CD14-positive monocyte (primary cell): ENCODE results near the gene PSMD14. TPM values are rescaled to one million over a fixed set of nuclear protein-coding genes. Genes with fewer than 3 reads are reported as not detected.

Experiments
- DNase-seq, 3 donors: peaks; one replicate each; pipeline ENCODE4 v3.0.0-alpha.2; 2011 to 2022
- H2AFZ ChIP-seq: 2 replicates; pipeline ENCODE4 v1.6.0; 2012; ENCODE audit warnings: mild to moderate bottlenecking, low read depth, low read length, inconsistent platforms; ENCODE audit not compliant: insufficient read depth, poor library complexity, severe bottlenecking
- H3K27ac ChIP-seq, 2 donors: 1 replicate in 1 of 2; 2 replicates in 1 of 2; pipeline ENCODE4 v1.5.1; 2012 to 2013; ENCODE audit warnings: low read length in 2 of 2, control low read depth in 1 of 2, inconsistent platforms in 1 of 2, low read depth in 1 of 2, mild to moderate bottlenecking in 1 of 2
- H3K27me3 ChIP-seq, 2 donors: one replicate each; pipeline versions ENCODE4 v1.6.0 to v1.6.1; 2011 to 2013; ENCODE audit warnings: low read length in 2 of 2; ENCODE audit not compliant: control insufficient read depth in 2 of 2, insufficient read depth in 2 of 2
- H3K36me3 ChIP-seq, 2 donors: replicated peaks in 1 of 2; 1 replicate in 1 of 2; 2 replicates in 1 of 2; pipeline versions ENCODE4 v1.5.1 to v1.6.1; 2012 to 2013; ENCODE audit warnings: low read length in 2 of 2, control low read depth in 1 of 2, inconsistent platforms in 1 of 2, mild to moderate bottlenecking in 1 of 2; ENCODE audit not compliant: insufficient read depth in 2 of 2, control insufficient read depth in 1 of 2
- H3K4me1 ChIP-seq, 2 donors: 1 replicate in 1 of 2; 2 replicates in 1 of 2; pipeline versions ENCODE4 v1.5.1 to v1.6.1; 2012 to 2013; ENCODE audit warnings: low read length in 2 of 2, control low read depth in 1 of 2, inconsistent platforms in 1 of 2, mild to moderate bottlenecking in 1 of 2, moderate library complexity in 1 of 2; ENCODE audit not compliant: insufficient read depth in 2 of 2, control insufficient read depth in 1 of 2
- H3K4me2 ChIP-seq: replicated peaks from 2 replicates; pipeline ENCODE3; 2012; ENCODE audit warnings: low read length, moderate library complexity, mild to moderate bottlenecking; ENCODE audit not compliant: poor library complexity, severe bottlenecking; ENCODE audit errors: extremely low read depth
- H3K4me3 ChIP-seq, 3 experiments: fragments of 200-600 bp in 1 of 3; sonication (generic) in 1 of 3; replicated peaks in 1 of 3; 1 replicate in 2 of 3; 2 replicates in 1 of 3; pipeline ENCODE4 v1.5.1; 2011 to 2013; ENCODE audit warnings: low read length in 3 of 3, mild to moderate bottlenecking in 3 of 3, control low read depth in 2 of 3, low read depth in 2 of 3, inconsistent platforms in 1 of 3, moderate library complexity in 1 of 3
- H3K79me2 ChIP-seq: 2 replicates; pipeline ENCODE4 v1.6.0; 2012; ENCODE audit warnings: mild to moderate bottlenecking, control low read depth, inconsistent platforms, low read length, moderate library complexity; ENCODE audit not compliant: insufficient read depth
- H3K9ac ChIP-seq: 2 replicates; pipeline ENCODE4 v1.6.0; 2017; ENCODE audit warnings: low read length, mild to moderate bottlenecking; ENCODE audit not compliant: insufficient read depth, poor library complexity, severe bottlenecking
- H3K9me3 ChIP-seq, 2 donors: replicated peaks in 1 of 2; 1 replicate in 1 of 2; 2 replicates in 1 of 2; pipeline versions ENCODE4 v1.5.1 to v1.6.1; 2012 to 2013; ENCODE audit warnings: low read length in 2 of 2, control low read depth in 1 of 2; ENCODE audit not compliant: control insufficient read depth in 1 of 2, insufficient read depth in 1 of 2
- H4K20me1 ChIP-seq: 2 replicates; pipeline ENCODE4 v1.6.0; 2012; ENCODE audit warnings: mild to moderate bottlenecking, low read length, control low read depth, moderate library complexity; ENCODE audit not compliant: insufficient read depth
- H3K27ac Mint-ChIP-seq, 7 donors: one replicate each; pipeline ENCODE4 v1.8.0; 2020; ENCODE audit warnings: mild to moderate bottlenecking in 7 of 7, mixed read lengths in 7 of 7, moderate library complexity in 6 of 7, inconsistent platforms in 2 of 7
- H3K27me3 Mint-ChIP-seq, 3 donors: one replicate each; pipeline ENCODE4 v1.8.0; 2021 to 2022; ENCODE audit warnings: low read depth in 3 of 3, mild to moderate bottlenecking in 3 of 3, mixed read lengths in 3 of 3, moderate library complexity in 3 of 3, inconsistent platforms in 1 of 3
- H3K36me3 Mint-ChIP-seq, 2 donors: one replicate each; pipeline ENCODE4 v1.8.0; 2020; ENCODE audit warnings: mixed read lengths in 2 of 2, inconsistent platforms in 1 of 2, mild to moderate bottlenecking in 1 of 2
- H3K4me1 Mint-ChIP-seq: one replicate; pipeline ENCODE4 v1.8.0; 2020; ENCODE audit warnings: mild to moderate bottlenecking, mixed read lengths
- H3K4me3 Mint-ChIP-seq, 2 donors: one replicate each; pipeline ENCODE4 v1.8.0; 2020; ENCODE audit warnings: mild to moderate bottlenecking in 2 of 2, mixed read lengths in 2 of 2, moderate library complexity in 1 of 2
- H3K9me3 Mint-ChIP-seq, 7 donors: one replicate each; pipeline ENCODE4 v1.8.0; 2020 to 2022; ENCODE audit warnings: mixed read lengths in 7 of 7, mild to moderate bottlenecking in 6 of 7, moderate library complexity in 6 of 7, inconsistent platforms in 2 of 7
- WGBS: methylation state at CpG from one replicate; pipeline ENCODE4 v1.1.5; 2013; ENCODE audit warnings: missing lambda C conversion rate; ENCODE audit not compliant: insufficient coverage; 5-methylcytosine and 5-hydroxymethylcytosine counted together
- intact Hi-C, 2 donors: fragments of 100-400 bp; cut with micrococcal nuclease; formaldehyde crosslinking; loops; one replicate each; pipeline versions ENCODE4 v1.15.0 to v1.15.1; 2023
- polyA plus RNA-seq, 3 donors: library from polyadenylated mRNA; depleted of rRNA in 1 of 3; unstranded in 2 of 3; stranded (reverse) in 1 of 3; fragments of 300-500 nt in 2 of 3; fragments of >200 nt in 1 of 3; fragmentation: Illumina TruSeq in 2 of 3; gene quantifications; 1 replicate in 2 of 3; 2 replicates in 1 of 3; pipeline ENCODE4 v1.2.3, GENCODE V29; 2012 to 2021
- TF ChIP-seq, protein P1 (sequence below): fragments of 200-600 bp; IDR thresholded peaks from one replicate; pipeline ENCODE4 v1.8.0; 2022; ENCODE audit warnings: antibody characterized with exemption, mild to moderate bottlenecking

The PSMD14 gene
- polyA plus RNA-seq, 3 donors = 8.7 to 37.8 (median 29.3) TPM

DNA sequence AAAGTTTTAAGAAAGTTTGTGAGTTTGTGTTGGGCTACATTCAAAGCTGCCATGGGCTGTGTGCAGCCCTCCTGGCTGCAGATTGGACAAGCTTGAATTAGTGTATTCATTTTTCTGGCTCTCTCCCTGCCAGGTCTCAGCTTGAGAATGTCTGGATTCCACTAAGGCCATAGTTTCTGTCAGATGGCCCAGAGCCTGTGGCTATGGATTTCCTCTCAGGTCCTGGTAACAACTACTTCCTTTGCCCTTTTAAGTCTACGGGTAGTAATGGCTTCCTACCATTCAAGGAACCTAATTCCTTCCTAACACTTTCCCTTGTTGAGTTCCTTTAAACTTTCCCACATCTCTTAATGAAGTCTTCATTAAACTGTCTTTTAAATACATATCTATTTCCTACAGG lies 24.3 kb upstream of the PSMD14 start:
- Histone ChIP-seq H3K4me1 (no peaks in the 10 kb centered on the region), H3K4me2 (no peak overlapping the region), H3K79me2 (no peaks in the 10 kb centered on the region), H3K27ac (no peak overlapping the region), H4K20me1 (no peaks in the 10 kb centered on the region), H2AFZ (no peak overlapping the region), H3K9me3 (peaks cover 0 to 4% of the 10 kb centered on the region in 2 donors), H3K36me3 (no peaks in the 10 kb centered on the region), H3K9ac (no peak overlapping the region), H3K4me3 (no peak overlapping the region), H3K27me3 (no peaks in the 10 kb centered on the region)
- intact Hi-C loops = no loop called here
- Mint-ChIP-seq H3K4me1 (no peaks in the 10 kb centered on the region), H3K27me3 (no peaks in the 10 kb centered on the region), H3K36me3 (no peaks in the 10 kb centered on the region), H3K27ac (no peak overlapping the region), H3K9me3 (peaks cover 3 to 10% (median 7%) of the 10 kb centered on the region in 7 donors), H3K4me3 (no peak overlapping the region)
- TF ChIP-seq, protein P1, sequence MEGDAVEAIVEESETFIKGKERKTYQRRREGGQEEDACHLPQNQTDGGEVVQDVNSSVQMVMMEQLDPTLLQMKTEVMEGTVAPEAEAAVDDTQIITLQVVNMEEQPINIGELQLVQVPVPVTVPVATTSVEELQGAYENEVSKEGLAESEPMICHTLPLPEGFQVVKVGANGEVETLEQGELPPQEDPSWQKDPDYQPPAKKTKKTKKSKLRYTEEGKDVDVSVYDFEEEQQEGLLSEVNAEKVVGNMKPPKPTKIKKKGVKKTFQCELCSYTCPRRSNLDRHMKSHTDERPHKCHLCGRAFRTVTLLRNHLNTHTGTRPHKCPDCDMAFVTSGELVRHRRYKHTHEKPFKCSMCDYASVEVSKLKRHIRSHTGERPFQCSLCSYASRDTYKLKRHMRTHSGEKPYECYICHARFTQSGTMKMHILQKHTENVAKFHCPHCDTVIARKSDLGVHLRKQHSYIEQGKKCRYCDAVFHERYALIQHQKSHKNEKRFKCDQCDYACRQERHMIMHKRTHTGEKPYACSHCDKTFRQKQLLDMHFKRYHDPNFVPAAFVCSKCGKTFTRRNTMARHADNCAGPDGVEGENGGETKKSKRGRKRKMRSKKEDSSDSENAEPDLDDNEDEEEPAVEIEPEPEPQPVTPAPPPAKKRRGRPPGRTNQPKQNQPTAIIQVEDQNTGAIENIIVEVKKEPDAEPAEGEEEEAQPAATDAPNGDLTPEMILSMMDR = no peak
- DNase-seq = no peak
- whole genome bisulfite sequencing = no CpG with 5 or more reads among the region's 1 CpG

DNA sequence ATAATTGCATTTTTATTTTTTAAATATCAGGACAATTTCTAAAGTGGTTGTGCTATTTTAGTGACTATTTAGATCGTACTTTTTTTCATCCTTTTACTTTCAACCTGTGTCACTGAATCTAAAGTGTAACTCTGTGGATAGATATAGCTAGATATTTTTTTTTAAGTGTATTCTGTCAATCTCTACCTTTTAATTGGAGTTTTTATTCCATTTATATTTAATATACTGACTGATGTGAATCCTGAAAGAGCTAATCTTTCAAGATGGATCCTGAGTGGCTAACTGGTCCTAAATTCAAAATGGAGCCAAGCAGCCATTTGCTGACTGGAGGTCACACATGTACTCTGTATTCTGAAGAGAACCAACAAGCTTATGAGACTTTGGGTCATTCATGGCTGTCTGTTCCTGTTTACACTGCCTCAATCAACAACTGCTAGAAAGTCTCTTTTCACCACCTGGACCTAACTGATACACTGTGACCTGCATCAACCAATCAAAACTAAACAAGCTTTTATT lies 4.6 kb upstream of the PSMD14 start:
- peaks cover 0 to 3% of the 10 kb centered on the region in 2 donors for H3K36me3 Mint-ChIP-seq

More for the DNA sequence above, 4.6 kb upstream of the PSMD14 start:
- TF ChIP-seq, protein P1 = no peak
- no peak overlapping the region for H3K9ac ChIP-seq
- H3K36me3 ChIP-seq = no peaks in the 10 kb centered on the region
- Mint-ChIP-seq H3K27ac (no peak overlapping the region), H3K4me3 (no peak overlapping the region), H3K4me1 (peaks cover 6% of the 10 kb centered on the region), H3K9me3 (peaks cover 5 to 17% (median 14%) of the 10 kb centered on the region in 7 donors), H3K27me3 (peaks cover 2 to 9% (median 7%) of the 10 kb centered on the region in 3 donors)
- H3K4me2 ChIP-seq = no peak overlapping the region
- H4K20me1 ChIP-seq = no peaks in the 10 kb centered on the region
- no peak overlapping the region for H2AFZ ChIP-seq
- H3K4me1 ChIP-seq = peaks cover 6 to 7% of the 10 kb centered on the region in 2 donors
- no CpG with 5 or more reads among the region's 1 CpG for WGBS
- H3K27ac ChIP-seq = no peak overlapping the region
- no peak overlapping the region for H3K4me3 ChIP-seq
- intact Hi-C loops = no loop called here
- peaks cover 5 to 6% of the 10 kb centered on the region in 2 donors for H3K9me3 ChIP-seq
- peaks cover 7% of the 10 kb centered on the region for H3K79me2 ChIP-seq
- H3K27me3 ChIP-seq = peaks cover 0 to 3% of the 10 kb centered on the region in 2 donors
- DNase-seq = no peak
